IPS-18a (cell line): ENCODE results near the gene ARHGEF26.
A peak's percentile ranks its signal among the peaks of the same experiment; 100 is the strongest.

ENCODE experiments used
- H3K27ac ChIP-seq: one replicate; pipeline ENCODE4 v1.5.1; 2013; ENCODE audit warnings: low read length
- H3K27me3 ChIP-seq: one replicate; pipeline ENCODE4 v1.6.1; 2013; ENCODE audit warnings: mild to moderate bottlenecking, low read length; ENCODE audit not compliant: control insufficient read depth, insufficient read depth
- H3K36me3 ChIP-seq: one replicate; pipeline ENCODE4 v1.6.1; 2013; ENCODE audit warnings: low read depth, low read length; ENCODE audit not compliant: control insufficient read depth
- H3K4me1 ChIP-seq: one replicate; pipeline ENCODE4 v1.6.1; 2013; ENCODE audit warnings: low read depth, low read length; ENCODE audit not compliant: control insufficient read depth
- H3K4me3 ChIP-seq: one replicate; pipeline ENCODE4 v1.5.1; 2013; ENCODE audit warnings: low read length
- H3K9ac ChIP-seq: one replicate; pipeline ENCODE4 v1.6.1; 2013; ENCODE audit warnings: mild to moderate bottlenecking, low read length, moderate library complexity
- H3K9me3 ChIP-seq: one replicate; pipeline ENCODE4 v1.6.1; 2013; ENCODE audit warnings: low read depth, low read length; ENCODE audit not compliant: control insufficient read depth

The ARHGEF26 gene

GRCh38 chr3:154169796-154170110 lies 48.6 kb downstream of the ARHGEF26 start:
- no peak overlapping the region for H3K4me3 ChIP-seq

GRCh38 chr3:154170300-154170699 lies 49.1 kb downstream of the ARHGEF26 start:
- no peaks in the 10 kb centered on the region for H3K36me3 ChIP-seq
- H3K27me3 ChIP-seq, result no peaks in the 10 kb centered on the region
- no peak overlapping the region for H3K9ac ChIP-seq
- peaks cover 15% of the 10 kb centered on the region for H3K4me1 ChIP-seq
- no peak overlapping the region for H3K4me3 ChIP-seq
- H3K9me3 ChIP-seq, result no peaks in the 10 kb centered on the region
- H3K27ac ChIP-seq, result no peak overlapping the region

More at GRCh38 chr3:154169796-154170110, 48.6 kb downstream of the ARHGEF26 start:
- Histone ChIP-seq H3K9me3 (no peaks in the 10 kb centered on the region), H3K27me3 (no peaks in the 10 kb centered on the region), H3K27ac (no peak overlapping the region), H3K9ac (no peak overlapping the region), H3K36me3 (no peaks in the 10 kb centered on the region), H3K4me1 (peaks cover 9% of the 10 kb centered on the region)

DNA sequence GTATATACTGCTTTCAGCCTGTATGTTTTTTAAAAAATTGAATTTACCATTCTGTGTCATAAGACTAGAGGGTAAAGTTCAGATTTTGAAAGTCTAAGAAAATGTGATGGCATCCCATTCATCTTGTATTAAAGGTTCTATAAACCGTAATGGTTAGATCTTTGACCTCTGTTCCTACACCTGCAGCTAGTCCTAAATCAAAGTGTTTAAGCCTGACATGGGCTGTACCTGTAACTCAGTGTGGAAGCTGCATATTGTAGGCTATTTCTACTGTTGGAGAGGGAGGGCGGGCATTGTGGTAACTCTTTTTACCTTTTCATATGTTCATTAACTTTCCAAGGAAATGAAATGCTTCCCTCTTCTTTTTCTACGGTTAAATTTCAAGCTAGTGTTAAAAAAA lies 53.9 kb downstream of the ARHGEF26 start:
- no peaks in the 10 kb centered on the region for H3K36me3 ChIP-seq
- H3K9me3 ChIP-seq, result no peaks in the 10 kb centered on the region
- peaks cover 25% of the 10 kb centered on the region for H3K4me1 ChIP-seq
- no peak overlapping the region for H3K27ac ChIP-seq
- H3K27me3 ChIP-seq, result no peaks in the 10 kb centered on the region
- no peak overlapping the region for H3K9ac ChIP-seq
- H3K4me3 ChIP-seq, result peak overlapping the region; percentile 14

- H3K9ac ChIP-seq, result no peak overlapping the region
- no peaks in the 10 kb centered on the region for H3K9me3 ChIP-seq
- H3K4me1 ChIP-seq, result peaks cover 31% of the 10 kb centered on the region
Measured at GRCh38 chr3:154176036-154176435, 54.8 kb downstream of the ARHGEF26 start.

DNA sequence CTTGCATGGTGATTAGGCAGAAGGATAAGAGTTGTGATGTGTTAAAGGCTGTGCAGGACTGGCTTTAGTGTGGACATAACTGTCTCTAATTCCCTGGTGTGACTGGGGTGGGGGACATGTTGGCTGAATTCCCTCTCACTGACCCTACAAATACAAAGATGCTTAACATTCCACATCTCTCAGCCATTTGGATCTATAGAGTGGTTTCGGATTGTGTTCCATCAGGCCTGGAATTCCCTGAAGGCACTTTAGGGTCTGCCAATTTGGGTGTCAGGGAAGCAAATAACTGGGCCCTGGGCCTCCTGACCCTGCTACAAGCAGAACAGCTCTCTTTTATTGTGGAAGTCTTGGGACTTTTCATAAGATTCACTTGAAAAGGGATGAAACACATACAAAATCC lies 56.2 kb downstream of the ARHGEF26 start:
- H3K36me3 ChIP-seq, result no peaks in the 10 kb centered on the region
- no peak overlapping the region for H3K9ac ChIP-seq
- no peaks in the 10 kb centered on the region for H3K9me3 ChIP-seq
- H3K27me3 ChIP-seq, result no peaks in the 10 kb centered on the region
- H3K4me1 ChIP-seq, result peaks cover 37% of the 10 kb centered on the region
- no peak overlapping the region for H3K4me3 ChIP-seq
- H3K27ac ChIP-seq, result no peak overlapping the region

More at GRCh38 chr3:154176036-154176435, 54.8 kb downstream of the ARHGEF26 start:
- Histone ChIP-seq H3K27ac (no peak overlapping the region), H3K27me3 (no peaks in the 10 kb centered on the region), H3K36me3 (no peaks in the 10 kb centered on the region), H3K4me3 (no peak overlapping the region)

DNA sequence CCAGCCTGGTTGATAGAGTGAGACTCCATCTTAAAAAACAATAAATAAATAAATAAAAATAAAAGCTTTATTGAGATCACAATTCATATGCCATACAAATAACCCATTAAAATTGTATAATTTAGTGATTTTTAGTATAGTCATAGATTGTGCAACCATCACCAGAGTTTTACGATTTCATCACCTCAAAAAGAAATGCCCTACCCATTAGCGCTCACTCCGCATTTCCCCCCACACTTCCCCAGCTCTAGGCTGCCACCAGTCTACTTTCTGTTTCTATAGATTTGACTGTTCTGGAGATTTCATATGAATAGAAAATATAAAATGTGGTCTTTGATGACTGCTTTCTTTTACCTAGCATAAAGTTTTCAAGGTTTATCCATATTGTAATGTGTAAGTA lies 57.0 kb downstream of the ARHGEF26 start:
- Histone ChIP-seq H3K9me3 (no peaks in the 10 kb centered on the region), H3K4me3 (no peak overlapping the region)

DNA sequence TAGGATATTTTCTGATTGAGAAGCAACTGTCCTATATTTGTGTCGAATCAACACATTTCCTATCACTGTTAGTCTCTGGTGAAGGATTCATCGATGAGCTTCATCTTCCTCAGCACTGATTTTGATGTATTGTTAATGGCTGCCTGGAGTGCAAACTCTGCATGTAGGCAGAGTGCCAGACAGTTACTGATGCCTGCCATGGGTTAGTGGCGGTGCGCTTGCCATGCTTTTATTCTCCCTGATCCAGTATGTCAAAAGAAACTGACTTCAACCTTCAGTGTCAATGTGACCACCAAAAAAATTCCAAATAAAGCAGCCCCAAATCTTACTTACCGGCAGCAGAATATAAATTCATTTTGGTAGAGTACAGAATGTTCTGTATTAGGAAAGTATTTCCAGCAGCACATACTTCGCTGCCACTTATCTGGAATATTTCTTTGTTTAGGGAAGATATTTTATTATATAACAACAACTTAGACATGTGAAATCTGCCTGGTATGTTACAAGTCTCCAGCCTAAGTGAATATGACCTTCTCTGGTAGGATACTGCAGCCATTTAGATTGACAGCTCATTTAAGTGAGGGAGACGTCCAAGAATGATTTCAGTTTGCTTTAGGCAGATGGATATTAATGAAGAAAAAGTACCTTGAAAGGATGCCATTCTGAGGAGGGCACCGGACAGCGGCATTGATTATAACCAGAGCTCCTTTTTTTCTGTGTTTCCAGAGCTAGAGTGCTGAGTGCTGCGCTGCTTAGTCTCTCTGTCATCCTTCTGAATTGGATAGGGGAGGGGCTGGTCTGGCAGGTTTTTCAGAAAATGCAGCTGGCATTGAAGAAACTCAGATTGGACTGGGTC lies 59.9 kb downstream of the ARHGEF26 start:
- no peak overlapping the region for H3K9ac ChIP-seq
- peaks cover 15% of the 10 kb centered on the region for H3K4me1 ChIP-seq
- H3K27me3 ChIP-seq, result no peaks in the 10 kb centered on the region
- no peaks in the 10 kb centered on the region for H3K9me3 ChIP-seq
- no peaks in the 10 kb centered on the region for H3K36me3 ChIP-seq
- no peak overlapping the region for H3K4me3 ChIP-seq
- H3K27ac ChIP-seq, result no peak overlapping the region

More for the DNA sequence above, 57.0 kb downstream of the ARHGEF26 start:
- no peaks in the 10 kb centered on the region for H3K27me3 ChIP-seq
- H3K4me1 ChIP-seq, result peaks cover 37% of the 10 kb centered on the region
- H3K36me3 ChIP-seq, result no peaks in the 10 kb centered on the region
- H3K27ac ChIP-seq, result no peak overlapping the region
- no peak overlapping the region for H3K9ac ChIP-seq

DNA sequence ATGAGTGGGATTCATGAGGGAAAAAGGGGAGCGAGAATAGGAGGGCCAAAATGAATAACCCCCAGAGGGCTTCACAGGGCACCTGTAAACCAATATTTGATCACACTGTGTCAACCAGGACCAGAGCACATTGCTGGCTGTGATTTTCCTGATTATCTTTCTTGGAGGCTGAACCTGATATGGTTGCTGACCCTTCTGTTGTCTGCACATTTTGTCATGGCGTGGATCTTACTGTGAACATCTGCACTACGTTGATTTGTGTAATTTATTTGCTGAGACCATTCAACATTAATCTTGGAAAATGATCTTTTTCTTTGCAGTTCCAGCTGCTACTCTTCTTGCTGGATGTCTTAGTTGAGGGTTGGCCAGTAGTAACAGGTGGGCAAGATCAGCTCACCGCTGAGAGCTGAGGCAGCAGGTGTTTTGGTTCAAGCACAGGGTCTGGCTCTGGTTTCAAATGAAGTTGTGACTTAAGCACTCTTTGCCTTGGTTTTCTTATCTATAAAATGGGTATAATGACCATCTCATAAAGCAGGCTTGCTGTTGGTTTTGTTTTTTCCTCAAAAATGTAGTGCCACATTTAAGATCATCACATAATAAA lies 61.2 kb downstream of the ARHGEF26 start:
- H3K4me3 ChIP-seq, result no peak overlapping the region

GRCh38 chr3:154182975-154183374 lies 61.8 kb downstream of the ARHGEF26 start:
- Histone ChIP-seq H3K9me3 (no peaks in the 10 kb centered on the region), H3K9ac (no peak overlapping the region), H3K27ac (no peak overlapping the region), H3K4me3 (no peak overlapping the region), H3K36me3 (no peaks in the 10 kb centered on the region), H3K27me3 (no peaks in the 10 kb centered on the region), H3K4me1 (peaks cover 12% of the 10 kb centered on the region)

More for the DNA sequence above, 61.2 kb downstream of the ARHGEF26 start:
- no peaks in the 10 kb centered on the region for H3K9me3 ChIP-seq
- H3K9ac ChIP-seq, result no peak overlapping the region
- no peaks in the 10 kb centered on the region for H3K36me3 ChIP-seq
- H3K27ac ChIP-seq, result no peak overlapping the region
- H3K4me1 ChIP-seq, result peaks cover 12% of the 10 kb centered on the region
- no peaks in the 10 kb centered on the region for H3K27me3 ChIP-seq

DNA sequence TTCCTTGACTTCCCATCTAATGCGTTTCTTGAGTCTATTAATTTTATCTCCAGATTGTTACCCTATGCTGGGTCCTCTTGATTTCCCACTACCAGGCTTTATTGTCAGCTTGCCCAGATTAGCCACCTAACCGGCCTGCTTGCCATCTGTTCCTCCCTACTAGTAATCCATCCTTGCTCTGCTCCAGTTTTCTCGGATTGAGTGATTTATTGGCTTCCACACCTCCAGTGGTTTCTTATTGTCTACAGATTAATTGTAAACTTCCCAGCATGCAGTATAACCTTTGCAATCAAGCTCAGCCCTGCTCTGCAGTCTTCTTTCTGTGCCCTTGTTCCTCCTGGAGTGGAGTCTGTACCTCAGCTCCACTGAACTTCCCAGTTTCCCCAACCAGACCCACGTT lies 63.4 kb downstream of the ARHGEF26 start:
- peaks cover 12% of the 10 kb centered on the region for H3K4me1 ChIP-seq
- no peak overlapping the region for H3K27ac ChIP-seq
- no peak overlapping the region for H3K4me3 ChIP-seq
- H3K9me3 ChIP-seq, result no peaks in the 10 kb centered on the region
- no peak overlapping the region for H3K9ac ChIP-seq
- no peaks in the 10 kb centered on the region for H3K36me3 ChIP-seq
- H3K27me3 ChIP-seq, result no peaks in the 10 kb centered on the region

DNA sequence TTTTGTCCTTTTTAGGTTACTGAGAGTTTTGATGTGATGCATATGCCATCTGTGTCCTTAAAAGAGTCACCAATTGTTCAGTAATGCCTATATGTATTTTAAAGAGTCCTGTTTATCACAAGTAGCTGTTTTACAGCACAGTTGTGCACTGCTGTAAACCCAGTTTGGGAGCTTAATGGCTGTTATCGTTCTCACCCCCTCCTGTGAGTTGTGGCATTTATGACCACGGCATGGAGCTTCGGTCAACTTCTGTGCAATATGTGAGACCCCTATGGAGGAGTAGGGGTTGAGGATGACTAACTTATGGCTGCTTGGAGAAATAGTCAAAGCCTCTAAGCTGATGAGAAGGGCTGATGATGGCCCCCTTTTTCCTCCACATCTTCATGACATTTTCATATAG lies 67.2 kb downstream of the ARHGEF26 start:
- Histone ChIP-seq H3K9ac (no peak overlapping the region), H3K9me3 (no peaks in the 10 kb centered on the region), H3K4me1 (no peaks in the 10 kb centered on the region)

GRCh38 chr3:154188846-154189245 lies 67.7 kb downstream of the ARHGEF26 start:
- H3K27me3 ChIP-seq, result no peaks in the 10 kb centered on the region
- H3K4me1 ChIP-seq, result no peaks in the 10 kb centered on the region
- H3K27ac ChIP-seq, result no peak overlapping the region
- no peaks in the 10 kb centered on the region for H3K9me3 ChIP-seq
- no peaks in the 10 kb centered on the region for H3K36me3 ChIP-seq
- H3K9ac ChIP-seq, result no peak overlapping the region
- no peak overlapping the region for H3K4me3 ChIP-seq

More for the DNA sequence above, 67.2 kb downstream of the ARHGEF26 start:
- H3K27ac ChIP-seq, result no peak overlapping the region
- H3K27me3 ChIP-seq, result no peaks in the 10 kb centered on the region
- no peaks in the 10 kb centered on the region for H3K36me3 ChIP-seq
- H3K4me3 ChIP-seq, result no peak overlapping the region
